Breast epithelium (tissue), 4 donors: ENCODE data around the gene CHMP1A. TPM values are rescaled to one million over a fixed set of nuclear protein-coding genes. Genes with fewer than 3 reads are reported as not detected.

Experiments
- DNase-seq, 2 donors: peaks; one replicate each; pipeline ENCODE4 v3.0.0-alpha.2; 2019; ENCODE audit warnings: low spot score in 2 of 2
- H3K27ac ChIP-seq, 2 donors: fragments of 200-600 bp; sonication (generic) in 1 of 2; one replicate each; pipeline ENCODE4 v1.5.1; 2016 to 2019; ENCODE audit warnings: mild to moderate bottlenecking in 1 of 2
- H3K27me3 ChIP-seq, 2 donors: fragments of 200-600 bp; sonication (generic) in 1 of 2; one replicate each; pipeline versions ENCODE4 v1.5.1 to v1.6.0; 2017 to 2019; ENCODE audit warnings: control low read depth in 1 of 2, mild to moderate bottlenecking in 1 of 2
- H3K36me3 ChIP-seq: fragments of 200-600 bp; one replicate; pipeline ENCODE4 v1.5.1; 2019
- H3K4me1 ChIP-seq, 2 donors: fragments of 200-600 bp; sonication (generic); one replicate each; pipeline ENCODE4 v1.5.1; 2016 to 2019; ENCODE audit warnings: control low read depth in 1 of 2
- H3K4me3 ChIP-seq, 3 donors: fragments of 200-600 bp; sonication (generic); 1 replicate in 2 of 3; 2 replicates in 1 of 3; pipeline ENCODE4 v1.5.1; 2016 to 2019; ENCODE audit warnings: mild to moderate bottlenecking in 3 of 3, moderate library complexity in 2 of 3
- H3K9me3 ChIP-seq, 2 donors: fragments of 200-600 bp; sonication (generic) in 1 of 2; one replicate each; pipeline ENCODE4 v1.5.1; 2016 to 2019; ENCODE audit warnings: control low read depth in 1 of 2
- CTCF ChIP-seq, 3 donors: fragments of 450-650 bp; IDR thresholded peaks; one replicate each; pipeline ENCODE4 v1.5.1; 2016 to 2017; ENCODE audit warnings: antibody characterized with exemption in 3 of 3, mild to moderate bottlenecking in 3 of 3, moderate library complexity in 3 of 3
- POLR2A ChIP-seq: fragments of 450-650 bp; IDR thresholded peaks from one replicate; pipeline ENCODE4 v1.6.1; 2016; ENCODE audit warnings: antibody characterized with exemption, mild to moderate bottlenecking, moderate library complexity
- POLR2AphosphoS5 ChIP-seq, 3 donors: sonication (generic); formaldehyde crosslinking; IDR thresholded peaks; one replicate each; pipeline ENCODE4 v1.6.1; 2017; ENCODE audit warnings: antibody characterized with exemption in 3 of 3
- intact Hi-C: fragments of 100-400 bp; cut with DNase I; formaldehyde crosslinking; loops from one replicate; pipeline ENCODE4 v1.15.1; 2023; ENCODE audit warnings: low total_unique reads
- total RNA-seq, 3 donors: library from RNA; depleted of rRNA; stranded (reverse); fragments of >200 nt; gene quantifications; one replicate each; pipeline ENCODE4 v1.1.0, GENCODE V29; 2016

CHMP1A gene
- total RNA-seq, 3 donors from 2014 or later: 67.5 to 100.0 (median 86.2) TPM

GRCh38 chr16:89612415-89613166, 44.9 kb downstream of the CHMP1A start:
- intact Hi-C loops: no loop called here
- no peak overlapping the region for H3K27ac ChIP-seq
- no peak for DNase-seq
- no peak for TF ChIP-seq CTCF (IDR thresholded peaks at IDR 0.05)
- no peak for TF ChIP-seq POLR2AphosphoS5 (IDR thresholded peaks at IDR 0.05)
- no peaks in the 10 kb centered on the region for H3K36me3 ChIP-seq
- H3K27me3 ChIP-seq: peaks cover 0 to 7% of the 10 kb centered on the region in 2 donors
- no peaks in the 10 kb centered on the region for H3K9me3 ChIP-seq
- no peak overlapping the region for H3K4me3 ChIP-seq
- no peaks in the 10 kb centered on the region for H3K4me1 ChIP-seq

DNA sequence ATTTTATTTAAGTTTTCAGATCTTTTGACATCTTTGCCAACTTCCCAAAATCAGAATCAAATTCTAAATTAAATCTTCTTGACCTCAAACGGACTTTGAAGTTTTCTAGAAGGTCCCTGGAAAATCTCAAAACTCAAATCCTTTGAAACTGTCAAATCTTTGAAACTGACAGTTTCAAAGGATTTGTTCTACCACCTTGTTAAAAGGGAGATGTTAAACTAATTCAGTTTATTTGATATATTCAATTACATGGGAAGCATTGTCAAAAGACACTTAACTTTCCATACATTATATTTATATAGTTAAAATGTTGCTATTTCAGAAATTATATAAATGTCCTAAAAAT, 47.4 kb downstream of the CHMP1A start:
- Histone ChIP-seq H3K9me3 (no peaks in the 10 kb centered on the region), H3K27ac (no peak overlapping the region), H3K4me1 (no peaks in the 10 kb centered on the region), H3K36me3 (no peaks in the 10 kb centered on the region), H3K4me3 (no peak overlapping the region), H3K27me3 (peaks cover 0 to 11% of the 10 kb centered on the region in 2 donors)
- no peak for DNase-seq
- TF ChIP-seq CTCF (IDR thresholded peaks at IDR 0.05): no peak
- TF ChIP-seq POLR2AphosphoS5 (IDR thresholded peaks at IDR 0.05): no peak
- TF ChIP-seq POLR2A: no peak
- intact Hi-C loops: no loop called here

- DNase-seq: no peak
- Histone ChIP-seq H3K27me3 (peaks cover 0 to 13% of the 10 kb centered on the region in 2 donors), H3K36me3 (no peaks in the 10 kb centered on the region), H3K4me3 (no peak overlapping the region), H3K4me1 (no peaks in the 10 kb centered on the region), H3K9me3 (no peaks in the 10 kb centered on the region), H3K27ac (no peak overlapping the region)
- no peak for TF ChIP-seq CTCF (IDR thresholded peaks at IDR 0.05)
- TF ChIP-seq POLR2AphosphoS5 (IDR thresholded peaks at IDR 0.05): no peak
- no peak for TF ChIP-seq POLR2A
- intact Hi-C loops: no loop called here
Measured at GRCh38 chr16:89607937-89608740, 49.4 kb downstream of the CHMP1A start.

DNA sequence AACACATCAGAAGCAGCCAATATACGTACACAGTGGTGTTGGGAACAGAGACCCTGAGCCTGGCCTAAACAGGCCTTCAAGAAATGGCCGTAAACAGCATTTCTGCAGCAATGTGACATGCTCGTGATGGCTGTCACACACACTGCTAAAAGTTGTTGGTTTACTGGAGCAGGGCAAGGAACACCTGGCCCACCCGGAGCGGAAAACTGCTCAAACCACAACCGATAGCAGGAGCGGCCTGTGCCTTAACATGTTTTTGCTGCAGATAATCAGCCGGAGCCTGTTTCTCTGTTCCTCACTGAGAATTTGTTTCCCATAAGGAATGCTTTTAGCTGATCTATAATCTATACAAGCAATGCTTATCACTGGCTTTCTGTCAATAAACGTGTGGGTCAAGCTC, 50.1 kb downstream of the CHMP1A start:
- Histone ChIP-seq H3K4me1 (peaks cover 3 to 4% of the 10 kb centered on the region in 2 donors), H3K4me3 (no peak overlapping the region), H3K36me3 (no peaks in the 10 kb centered on the region), H3K27ac (no peak overlapping the region), H3K27me3 (peaks cover 0 to 13% of the 10 kb centered on the region in 2 donors), H3K9me3 (no peaks in the 10 kb centered on the region)
- intact Hi-C loops: no loop called here
- no peak for DNase-seq
- TF ChIP-seq POLR2A: no peak
- TF ChIP-seq POLR2AphosphoS5 (IDR thresholded peaks at IDR 0.05): no peak
- TF ChIP-seq CTCF (IDR thresholded peaks at IDR 0.05): no peak

DNA sequence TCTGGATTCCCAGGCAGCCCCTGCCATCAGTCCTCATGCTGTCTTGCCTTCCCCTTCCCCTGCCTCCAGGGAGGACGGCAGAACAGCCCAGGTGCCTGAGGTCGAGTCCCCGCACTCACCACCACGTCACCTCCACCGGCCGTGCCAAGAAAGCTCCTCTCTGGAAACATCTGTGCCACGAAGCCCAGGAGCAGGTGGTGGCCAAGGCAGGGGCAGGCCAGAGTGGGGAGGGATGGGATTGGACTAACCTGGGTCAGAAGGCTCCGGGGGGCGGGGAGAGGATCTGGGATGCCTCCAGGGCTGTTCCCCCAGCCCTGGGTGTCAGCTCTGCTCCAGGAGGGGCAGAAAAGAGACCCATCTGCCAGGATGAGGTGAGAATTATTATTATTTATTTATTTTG, 51.5 kb downstream of the CHMP1A start:
- Histone ChIP-seq H3K4me3 (no peak overlapping the region), H3K4me1 (peaks cover 3 to 6% of the 10 kb centered on the region in 2 donors), H3K9me3 (no peaks in the 10 kb centered on the region), H3K27ac (no peak overlapping the region), H3K36me3 (no peaks in the 10 kb centered on the region), H3K27me3 (peaks cover 0 to 13% of the 10 kb centered on the region in 2 donors)
- intact Hi-C loops: no loop called here
- no peak for DNase-seq
- TF ChIP-seq POLR2AphosphoS5 (IDR thresholded peaks at IDR 0.05) (no peak), CTCF (IDR thresholded peaks at IDR 0.05) (no peak), POLR2A (no peak)
